ENCODE results near the gene PGD.

Gene PGD

GRCh38 chr1:10398734-10399443 is at the start of gene PGD:
Gene PGD, plus strand, starts transcription at chr1:10399064. Its CDS starts 54 bp downstream, at chr1:10399118.
- peak; percentile 96 to 97 for DNase-seq (ENCODE audit: low read depth in 2 of 2)

- no peak for DNase-seq (ENCODE audit: low read depth in 2 of 2)
Measured at GRCh38 chr1:10353282-10353681, 45.6 kb upstream of the PGD start.

GRCh38 chr1:10353693-10354092 is 45.2 kb upstream of the PGD start:
- no peak for DNase-seq (ENCODE audit: low read depth in 2 of 2)

GRCh38 chr1:10360045-10360444 is 38.8 kb upstream of the PGD start:
- DNase-seq (ENCODE audit: low read depth in 2 of 2): no peak

GRCh38 chr1:10361515-10361914 is 37.3 kb upstream of the PGD start:
- DNase-seq (ENCODE audit: low read depth in 2 of 2): no peak

GRCh38 chr1:10368194-10368593 is 30.7 kb upstream of the PGD start:
- DNase-seq (ENCODE audit: low read depth in 2 of 2): no peak

- peak in 1 of 2 experiments; percentile 3 for DNase-seq (ENCODE audit: low read depth in 2 of 2)
Measured at GRCh38 chr1:10374442-10374860, 24.4 kb upstream of the PGD start.

- peak in 1 of 2 experiments; percentile 44 for DNase-seq (ENCODE audit: low read depth in 2 of 2)
Measured at GRCh38 chr1:10377365-10378029, 21.4 kb upstream of the PGD start.

- DNase-seq (ENCODE audit: low read depth in 2 of 2): peak in 1 of 2 experiments; percentile 32
Measured at GRCh38 chr1:10378081-10378841, 20.6 kb upstream of the PGD start.

GRCh38 chr1:10379101-10379620 is 19.7 kb upstream of the PGD start:
- no peak for DNase-seq (ENCODE audit: low read depth in 2 of 2)

GRCh38 chr1:10379676-10380075 is 19.2 kb upstream of the PGD start:
- no peak for DNase-seq (ENCODE audit: low read depth in 2 of 2)

GRCh38 chr1:10380594-10381275 is 18.1 kb upstream of the PGD start:
- DNase-seq (ENCODE audit: low read depth in 2 of 2): peak; percentile 55 to 57

- DNase-seq (ENCODE audit: low read depth in 2 of 2): no peak
Measured at GRCh38 chr1:10383630-10384029, 15.2 kb upstream of the PGD start.

- no peak for DNase-seq (ENCODE audit: low read depth in 2 of 2)
Measured at GRCh38 chr1:10384219-10384618, 14.6 kb upstream of the PGD start.

- no peak for DNase-seq (ENCODE audit: low read depth in 2 of 2)
Measured at GRCh38 chr1:10386761-10387676, 11.8 kb upstream of the PGD start.

GRCh38 chr1:10387677-10388386 is 11.0 kb upstream of the PGD start:
- DNase-seq (ENCODE audit: low read depth in 2 of 2): peak; percentile 58 to 62

GRCh38 chr1:10388387-10388715 is 10.5 kb upstream of the PGD start:
- DNase-seq (ENCODE audit: low read depth in 2 of 2): no peak

GRCh38 chr1:10389271-10389973 is 9.4 kb upstream of the PGD start:
- no peak for DNase-seq (ENCODE audit: low read depth in 2 of 2)

- no peak for DNase-seq (ENCODE audit: low read depth in 2 of 2)
Measured at GRCh38 chr1:10396870-10397269, 2.0 kb upstream of the PGD start.
